Gastrocnemius medialis (tissue), 4 donors: ENCODE measurements around the gene RERE.

Experiments
- POLR2A ChIP-seq, 2 donors: fragments of 450-650 bp; IDR thresholded peaks; one replicate each; pipeline ENCODE4 v1.6.1; 2017; ENCODE audit warnings: antibody characterized with exemption in 2 of 2, mild to moderate bottlenecking in 2 of 2, moderate library complexity in 2 of 2
- TF ChIP-seq, protein P1 (sequence below), 5 experiments: fragments of 450-650 bp in 3 of 5; fragments of 200-600 bp in 2 of 5; sonication (generic) in 2 of 5; IDR thresholded peaks in 4 of 5; conservative IDR thresholded peaks in 1 of 5; 1 replicate in 4 of 5; 2 replicates in 1 of 5; pipeline ENCODE4 v1.5.1; 2016 to 2019; ENCODE audit warnings: antibody characterized with exemption in 5 of 5, mild to moderate bottlenecking in 3 of 5, moderate library complexity in 3 of 5

DNA sequence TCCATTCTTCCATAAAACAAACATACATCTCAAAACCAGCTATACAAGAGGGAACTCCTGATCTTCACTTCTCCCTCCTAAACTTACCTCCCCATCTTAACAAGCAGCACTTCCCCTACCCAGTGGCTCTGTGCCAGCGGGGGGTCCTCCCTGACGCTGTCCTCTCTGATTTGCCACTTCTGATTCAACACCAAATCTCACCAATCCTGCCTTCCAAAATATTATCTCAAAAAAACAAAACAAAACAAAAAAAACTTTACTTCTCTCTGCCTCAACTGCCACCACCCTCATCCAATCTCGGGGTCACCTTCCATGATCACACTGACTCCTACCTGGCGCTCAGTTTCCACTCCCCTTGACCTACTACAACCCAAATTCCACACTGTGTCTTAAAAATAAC lies 426.7 kb downstream of the RERE start:
- TF ChIP-seq, protein P1, sequence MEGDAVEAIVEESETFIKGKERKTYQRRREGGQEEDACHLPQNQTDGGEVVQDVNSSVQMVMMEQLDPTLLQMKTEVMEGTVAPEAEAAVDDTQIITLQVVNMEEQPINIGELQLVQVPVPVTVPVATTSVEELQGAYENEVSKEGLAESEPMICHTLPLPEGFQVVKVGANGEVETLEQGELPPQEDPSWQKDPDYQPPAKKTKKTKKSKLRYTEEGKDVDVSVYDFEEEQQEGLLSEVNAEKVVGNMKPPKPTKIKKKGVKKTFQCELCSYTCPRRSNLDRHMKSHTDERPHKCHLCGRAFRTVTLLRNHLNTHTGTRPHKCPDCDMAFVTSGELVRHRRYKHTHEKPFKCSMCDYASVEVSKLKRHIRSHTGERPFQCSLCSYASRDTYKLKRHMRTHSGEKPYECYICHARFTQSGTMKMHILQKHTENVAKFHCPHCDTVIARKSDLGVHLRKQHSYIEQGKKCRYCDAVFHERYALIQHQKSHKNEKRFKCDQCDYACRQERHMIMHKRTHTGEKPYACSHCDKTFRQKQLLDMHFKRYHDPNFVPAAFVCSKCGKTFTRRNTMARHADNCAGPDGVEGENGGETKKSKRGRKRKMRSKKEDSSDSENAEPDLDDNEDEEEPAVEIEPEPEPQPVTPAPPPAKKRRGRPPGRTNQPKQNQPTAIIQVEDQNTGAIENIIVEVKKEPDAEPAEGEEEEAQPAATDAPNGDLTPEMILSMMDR (IDR thresholded peaks at IDR 0.05 in 4 of 5, conservative IDR thresholded peaks at IDR 0.05 in 1 of 5) = no peak
- no peak for TF ChIP-seq POLR2A (IDR thresholded peaks at IDR 0.05)
